Endometrial microvascular endothelial cells (primary cell): Measurements from ENCODE around the gene PMIS2. TPM values are rescaled to one million over a fixed set of nuclear protein-coding genes. Genes with fewer than 3 reads are reported as not detected.

Source experiments
- in situ Hi-C: cut with HindIII; loops from 2 replicates; pipeline ENCODE4 v1.10.0; 2017; ENCODE audit warnings: low sequenced_read_pairs, low pct_unique_long_range_greater_than_20kb; ENCODE audit errors: inconsistent ontology term
- total RNA-seq: library from RNA; depleted of rRNA; stranded (reverse); fragments of >200 nt; gene quantifications from one replicate; pipeline ENCODE4 v1.2.3, GENCODE V29; 2015; ENCODE audit errors: inconsistent ontology term

PMIS2 gene
- total RNA-seq: not detected

DNA sequence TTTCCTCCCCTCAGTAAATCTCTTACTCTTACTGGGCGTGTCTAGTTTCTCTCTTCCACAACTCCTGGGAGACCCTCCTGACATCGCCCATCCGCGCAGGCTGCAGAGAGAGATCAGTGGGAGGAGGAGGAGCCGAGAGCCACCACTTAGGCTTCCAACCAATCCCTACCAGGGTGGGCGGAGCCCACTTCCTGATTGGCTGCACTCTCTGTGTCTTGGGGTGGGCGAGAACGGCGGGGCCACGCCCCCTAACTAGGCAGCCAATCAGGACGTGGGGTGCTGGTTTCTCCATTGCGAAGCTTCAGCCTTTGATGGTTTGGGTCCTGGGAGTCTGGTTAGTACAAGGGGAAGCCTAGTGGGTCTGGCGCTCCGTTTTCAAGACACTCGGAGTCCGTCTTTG is at the start of gene PMIS2:
Gene PMIS2, plus strand, starts transcription at position 326 of the 400 bp plus-strand sequence. CDS start 87 bp downstream, outside the sequence.
- in situ Hi-C loops: no loop called here

DNA sequence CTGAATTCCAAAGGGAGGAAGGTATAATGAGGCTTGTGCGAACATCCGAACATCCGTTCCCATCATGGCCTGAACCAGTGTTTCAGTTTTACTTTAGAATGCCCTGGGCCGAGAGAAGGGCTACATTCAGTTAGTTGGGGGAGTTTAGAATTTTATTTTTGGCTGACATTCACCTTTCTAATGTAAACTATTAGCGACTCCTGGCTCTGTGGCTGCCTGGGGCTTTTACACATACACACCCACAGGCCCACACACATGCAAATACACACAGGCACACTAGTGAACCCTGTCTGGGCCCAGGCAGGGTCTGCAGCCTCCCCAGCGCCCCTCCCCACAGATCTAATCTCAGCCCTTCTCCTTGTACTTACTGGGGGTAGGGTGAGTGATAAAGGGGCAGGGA is 46.7 kb upstream of the PMIS2 start:
- in situ Hi-C loops: no loop called here

DNA sequence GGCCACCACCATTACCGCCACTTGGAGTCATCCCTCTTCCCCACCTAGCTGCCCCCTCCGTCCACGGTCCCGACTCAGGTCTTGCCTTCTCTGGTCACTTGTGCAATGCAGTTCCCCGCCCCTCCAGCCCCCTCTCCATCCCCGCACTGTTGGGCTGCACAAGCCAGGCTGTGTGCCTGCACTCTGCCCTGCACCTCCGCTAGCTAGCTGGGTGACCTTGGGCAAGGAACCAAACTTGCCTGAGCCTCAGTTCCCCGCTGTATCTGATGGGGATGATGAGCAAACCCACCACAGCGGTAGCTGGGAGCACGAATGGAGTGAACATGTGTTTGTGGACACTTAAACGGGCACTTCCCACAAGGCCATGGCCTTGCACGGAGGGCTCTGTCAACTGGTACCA is 46.1 kb upstream of the PMIS2 start:
- in situ Hi-C loops: no loop called here

- in situ Hi-C loops: no loop called here
These were observed 45.5 kb upstream of the PMIS2 start for GRCh38 chr19:35540356-35540927.

DNA sequence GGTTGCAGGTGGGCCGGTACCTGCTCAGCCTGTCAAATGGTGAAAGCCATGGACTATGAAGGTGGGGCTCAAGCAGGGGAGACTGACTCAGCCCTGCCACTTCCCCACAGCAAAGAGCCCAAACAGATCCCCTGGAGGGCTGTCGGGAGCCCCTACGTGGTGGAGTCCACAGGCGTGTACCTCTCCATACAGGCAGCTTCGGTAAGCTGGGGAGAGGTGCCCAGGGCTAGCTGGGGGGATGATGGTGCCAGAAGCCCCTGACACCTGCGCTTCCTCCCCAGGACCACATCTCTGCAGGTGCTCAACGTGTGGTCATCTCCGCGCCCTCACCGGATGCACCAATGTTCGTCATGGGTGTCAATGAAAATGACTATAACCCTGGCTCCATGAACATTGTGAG is 43.8 kb upstream of the PMIS2 start:
- in situ Hi-C loops: no loop called here

- in situ Hi-C loops: no loop called here
These were observed 42.5 kb upstream of the PMIS2 start for GRCh38 chr19:35543280-35544109.

DNA sequence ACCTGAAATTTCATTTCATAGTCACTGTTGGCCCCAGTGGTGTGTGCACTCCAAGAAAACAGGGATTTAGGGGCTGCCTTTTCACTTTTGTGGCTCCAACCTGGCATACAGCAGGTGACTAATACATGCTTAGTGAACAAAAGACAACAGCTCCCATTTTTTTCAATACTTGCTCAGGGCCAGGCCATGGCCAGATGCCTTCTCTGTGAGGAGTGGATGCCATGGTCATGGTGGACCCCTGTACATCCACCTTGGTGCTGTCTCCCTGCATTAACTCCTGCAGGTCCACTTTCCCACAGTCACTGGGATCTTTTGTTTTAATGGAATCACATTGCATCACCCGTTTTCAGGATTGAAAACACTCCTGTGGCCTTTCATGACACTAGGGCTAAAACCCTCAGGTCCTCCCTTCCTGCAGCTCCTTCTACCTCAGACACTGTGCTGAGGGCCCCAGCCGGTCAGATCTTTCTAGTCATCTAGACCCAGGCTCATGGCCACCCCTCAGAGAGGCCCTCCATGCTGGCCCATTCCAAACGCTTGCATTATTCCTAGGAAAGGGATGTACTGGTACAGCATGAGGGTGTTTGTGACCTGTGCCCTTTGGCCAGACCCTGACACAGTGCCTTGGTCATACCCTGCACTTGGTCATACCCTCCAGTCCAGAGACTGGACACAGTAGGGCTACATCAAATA is 41.7 kb upstream of the PMIS2 start:
- in situ Hi-C loops: no loop called here

- in situ Hi-C loops: no loop called here
These were observed 40.7 kb upstream of the PMIS2 start, which contains the start of gene TMEM147 for GRCh38 chr19:35545001-35545854. Gene TMEM147, plus strand, starts transcription at chr19:35545626. Its CDS starts 114 bp downstream, at chr19:35545740.

- in situ Hi-C loops: no loop called here
These were observed 40.1 kb upstream of the PMIS2 start for GRCh38 chr19:35545855-35546381.

GRCh38 chr19:35546532-35546931 is 39.4 kb upstream of the PMIS2 start:
- in situ Hi-C loops: no loop called here

GRCh38 chr19:35549174-35549788 is 36.7 kb upstream of the PMIS2 start:
- in situ Hi-C loops: no loop called here

DNA sequence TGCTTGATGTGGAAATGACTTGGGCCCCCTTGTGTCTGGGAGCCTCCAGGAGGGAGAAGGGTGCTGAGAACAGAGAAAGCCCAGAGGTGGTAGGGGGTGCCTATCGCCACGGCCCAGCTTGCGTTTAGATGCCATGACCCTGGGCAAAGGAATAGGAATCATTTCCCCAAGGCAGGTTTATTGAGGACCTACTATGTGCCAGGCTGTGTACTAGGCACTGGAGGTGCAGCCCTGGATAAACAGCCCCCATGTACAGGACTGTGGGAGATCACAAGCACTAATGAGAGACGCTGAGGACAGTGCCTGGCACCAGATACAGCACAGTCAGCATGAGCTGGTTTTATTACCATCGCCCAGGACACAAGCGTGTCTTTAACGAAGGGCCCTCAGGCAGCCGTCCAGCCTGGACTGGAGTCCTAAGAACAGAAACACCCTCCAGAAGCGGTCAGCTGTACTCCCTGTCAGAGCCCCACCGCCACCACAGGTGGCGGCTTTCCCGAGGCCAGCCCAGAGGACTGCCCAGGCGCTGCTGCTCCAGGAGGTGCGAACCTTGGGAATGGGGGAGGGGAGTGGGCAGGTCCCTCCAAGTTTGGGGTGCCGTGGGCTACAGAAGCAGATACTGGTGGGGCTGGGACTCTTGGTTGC is 36.0 kb upstream of the PMIS2 start:
- in situ Hi-C loops: no loop called here

- in situ Hi-C loops: no loop called here
These were observed 34.7 kb upstream of the PMIS2 start for GRCh38 chr19:35551091-35551810.

- in situ Hi-C loops: no loop called here
These were observed 33.2 kb upstream of the PMIS2 start for GRCh38 chr19:35552534-35553384.

DNA sequence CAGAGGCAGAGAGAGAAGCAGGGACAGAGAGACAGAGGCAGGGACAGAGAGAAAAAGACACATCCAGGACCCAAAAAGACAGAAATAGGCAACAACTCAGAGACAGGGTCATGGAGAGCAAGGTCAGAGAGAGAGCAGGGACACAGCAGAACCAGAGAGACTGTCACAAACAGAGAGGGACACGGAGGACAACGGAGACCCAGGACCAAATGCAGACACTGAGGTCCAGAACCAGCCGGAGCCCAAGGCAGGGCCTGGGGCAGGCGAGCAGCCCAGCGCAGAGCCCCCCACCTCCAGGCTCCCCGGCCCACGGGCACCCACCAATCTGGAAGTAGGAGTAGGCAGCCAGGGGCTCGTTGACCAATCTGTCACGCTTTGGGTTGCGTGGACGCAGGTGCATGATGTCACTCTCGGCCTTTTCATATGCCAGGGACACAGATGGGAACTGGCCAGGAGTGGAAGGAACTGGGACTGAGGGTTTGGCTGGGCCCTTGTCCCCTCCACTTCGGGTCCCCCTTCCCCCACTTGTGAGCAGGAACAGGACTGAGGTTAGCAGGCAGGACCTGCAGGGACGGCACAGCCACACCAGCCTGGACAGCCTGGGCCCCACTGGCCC is 32.5 kb upstream of the PMIS2 start:
- in situ Hi-C loops: no loop called here

DNA sequence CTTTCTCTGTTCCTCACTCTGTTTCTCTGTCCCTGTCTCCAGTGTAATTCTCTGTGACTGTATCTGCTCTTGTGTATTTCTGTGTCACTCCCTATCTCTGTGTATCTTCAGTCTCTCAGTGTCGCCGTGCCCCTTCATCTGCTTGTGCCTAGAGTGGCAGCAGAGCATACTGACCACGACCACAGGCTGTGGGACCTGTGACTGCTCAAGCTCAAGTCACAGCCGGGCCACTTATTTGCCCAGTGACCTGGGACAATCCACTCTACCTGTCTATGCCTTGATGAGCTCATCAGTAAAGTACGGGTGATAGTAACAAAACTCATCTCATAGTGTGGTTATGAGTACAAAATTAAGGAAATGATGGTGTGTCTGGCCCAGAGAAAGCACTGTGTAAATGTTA is 31.9 kb upstream of the PMIS2 start:
- in situ Hi-C loops: no loop called here
